D721Med (cell line): ENCODE measurements around the gene CFAP70.

Experiments
- DNase-seq: peaks from one replicate; pipeline ENCODE4 v3.0.0; 2011; ENCODE audit warnings: low spot score; ENCODE audit not compliant: insufficient read length
- FAIRE-seq: peaks from 2 replicates; lab custom pipeline; 2011; peaks lifted over from hg19 to GRCh38; lab: Jason Lieb, UNC
- TF ChIP-seq, protein P1 (sequence below): IDR thresholded peaks from 2 replicates; pipeline ENCODE4 v1.5.1; 2012; ENCODE audit warnings: mild to moderate bottlenecking, control low read depth; ENCODE audit not compliant: insufficient read depth; ENCODE audit errors: missing control alignments

Gene CFAP70

DNA sequence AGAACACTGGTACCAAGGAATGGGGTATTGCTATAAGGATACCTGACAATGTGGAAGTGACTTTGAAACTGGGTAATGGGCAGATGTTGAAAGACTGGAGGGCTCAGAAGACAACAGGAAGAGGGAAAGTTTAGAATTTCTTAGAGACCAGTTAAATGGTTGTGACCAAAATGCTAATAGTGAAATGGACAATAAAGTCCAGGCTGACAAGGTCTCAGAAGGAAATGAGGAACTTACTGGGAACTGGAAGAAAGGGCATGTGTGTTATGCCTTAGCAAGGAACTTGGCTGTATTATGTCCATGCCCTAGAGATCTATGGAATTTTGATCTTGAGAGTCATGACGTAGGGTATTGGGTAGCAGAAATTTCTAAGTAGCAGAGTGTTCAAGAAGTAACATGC is 152.8 kb downstream of the CFAP70 start:
- TF ChIP-seq, protein P1, sequence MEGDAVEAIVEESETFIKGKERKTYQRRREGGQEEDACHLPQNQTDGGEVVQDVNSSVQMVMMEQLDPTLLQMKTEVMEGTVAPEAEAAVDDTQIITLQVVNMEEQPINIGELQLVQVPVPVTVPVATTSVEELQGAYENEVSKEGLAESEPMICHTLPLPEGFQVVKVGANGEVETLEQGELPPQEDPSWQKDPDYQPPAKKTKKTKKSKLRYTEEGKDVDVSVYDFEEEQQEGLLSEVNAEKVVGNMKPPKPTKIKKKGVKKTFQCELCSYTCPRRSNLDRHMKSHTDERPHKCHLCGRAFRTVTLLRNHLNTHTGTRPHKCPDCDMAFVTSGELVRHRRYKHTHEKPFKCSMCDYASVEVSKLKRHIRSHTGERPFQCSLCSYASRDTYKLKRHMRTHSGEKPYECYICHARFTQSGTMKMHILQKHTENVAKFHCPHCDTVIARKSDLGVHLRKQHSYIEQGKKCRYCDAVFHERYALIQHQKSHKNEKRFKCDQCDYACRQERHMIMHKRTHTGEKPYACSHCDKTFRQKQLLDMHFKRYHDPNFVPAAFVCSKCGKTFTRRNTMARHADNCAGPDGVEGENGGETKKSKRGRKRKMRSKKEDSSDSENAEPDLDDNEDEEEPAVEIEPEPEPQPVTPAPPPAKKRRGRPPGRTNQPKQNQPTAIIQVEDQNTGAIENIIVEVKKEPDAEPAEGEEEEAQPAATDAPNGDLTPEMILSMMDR: no peak
- FAIRE-seq (no peak), DNase-seq (no peak)

DNA sequence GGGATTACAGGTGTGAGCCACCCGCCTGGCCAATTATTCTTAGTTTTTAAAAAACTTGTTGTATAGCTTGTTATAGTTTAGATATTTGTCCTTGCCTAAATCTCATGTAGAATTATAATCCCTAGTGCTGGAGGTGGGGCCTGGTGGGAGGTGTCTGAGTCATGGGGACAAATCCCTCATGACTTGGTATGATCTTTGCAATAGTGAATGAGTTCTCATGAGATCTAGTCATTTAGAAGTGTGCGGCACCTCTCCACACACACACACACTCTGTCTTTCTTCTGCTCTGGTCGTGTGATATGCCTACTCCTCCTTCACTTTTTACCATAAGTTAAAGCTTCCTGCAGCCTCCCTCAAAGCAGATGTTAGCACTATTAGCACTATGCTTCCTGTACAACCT is 153.6 kb downstream of the CFAP70 start:
- TF ChIP-seq, protein P1: no peak
- no peak for DNase-seq
- FAIRE-seq: no peak
